DMS114 treated with DMSO at 0.1 percent for 48 hours (cell line): ENCODE measurements around the gene TUBGCP3.
"Not testable (repeated sequence)": the region's sequence is repeated elsewhere in the genome, so short reads cannot be mapped to it uniquely, and the experiment has no call there.

Source experiments
- DNase-seq: peaks from one replicate; lab custom pipeline; 2025; ENCODE audit not compliant: unreplicated experiment; lab: John Stamatoyannopoulos, UW

The TUBGCP3 gene

GRCh38 chr13:112587764-112588489 is at the start of gene TUBGCP3:
TSS of gene TUBGCP3 (minus strand) at chr13:112588153. CDS start at chr13:112587980, 173 bp downstream.
- DNase-seq, result peak; percentile 27

GRCh38 chr13:112637017-112637801 is 49.3 kb upstream of the TUBGCP3 start:
- no peak for DNase-seq

GRCh38 chr13:112636401-112636975 is 48.5 kb upstream of the TUBGCP3 start:
- DNase-seq, result no peak

GRCh38 chr13:112635323-112635722 is 47.4 kb upstream of the TUBGCP3 start:
- no peak for DNase-seq

- DNase-seq, result no peak
Observed at GRCh38 chr13:112634102-112634501, 46.1 kb upstream of the TUBGCP3 start.

GRCh38 chr13:112630226-112630625 is 42.3 kb upstream of the TUBGCP3 start:
- DNase-seq, result not testable (repeated sequence)

GRCh38 chr13:112629161-112629560 is 41.2 kb upstream of the TUBGCP3 start:
- no peak for DNase-seq

GRCh38 chr13:112627613-112628012 is 39.7 kb upstream of the TUBGCP3 start:
- not testable (repeated sequence) for DNase-seq

GRCh38 chr13:112627161-112627560 is 39.2 kb upstream of the TUBGCP3 start:
- no peak for DNase-seq

GRCh38 chr13:112626761-112627160 is 38.8 kb upstream of the TUBGCP3 start:
- DNase-seq, result no peak

- DNase-seq, result no peak
Observed at GRCh38 chr13:112626124-112626523, 38.2 kb upstream of the TUBGCP3 start.

- no peak for DNase-seq
Observed at GRCh38 chr13:112625698-112626097, 37.7 kb upstream of the TUBGCP3 start.

- no peak for DNase-seq
Observed at GRCh38 chr13:112624602-112625430, 36.9 kb upstream of the TUBGCP3 start.

- no peak for DNase-seq
Observed at GRCh38 chr13:112624040-112624439, 36.1 kb upstream of the TUBGCP3 start.

GRCh38 chr13:112623051-112623711 is 35.2 kb upstream of the TUBGCP3 start:
- no peak for DNase-seq

GRCh38 chr13:112622375-112622774 is 34.4 kb upstream of the TUBGCP3 start:
- no peak for DNase-seq

GRCh38 chr13:112619730-112620631 is 32.0 kb upstream of the TUBGCP3 start:
- no peak for DNase-seq

- no peak for DNase-seq
Observed at GRCh38 chr13:112618501-112618900, 30.5 kb upstream of the TUBGCP3 start.

- no peak for DNase-seq
Observed at GRCh38 chr13:112617754-112618375, 29.9 kb upstream of the TUBGCP3 start.
